Cardiac septum (tissue), 1 donor: ENCODE data around the gene DDX6. TPM values are rescaled to one million over a fixed set of nuclear protein-coding genes. Genes with fewer than 3 reads are reported as not detected.
"Not testable (repeated sequence)": the region's sequence is repeated elsewhere in the genome, so short reads cannot be mapped to it uniquely, and the experiment has no call there.

Experiments
- DNase-seq: peaks from one replicate; pipeline ENCODE4 v3.0.0-alpha.2; 2020; ENCODE audit warnings: low spot score
- intact Hi-C: fragments of 100-400 bp; cut with DNase I; formaldehyde crosslinking; loops from one replicate; pipeline ENCODE4 v1.14.0; 2022
- total RNA-seq: library from RNA; stranded (reverse); fragmentation: NEBNext Ultra II Directional; extraction: Animal tissue kit (Norgen Biotek cat#: 25700); gene quantifications from one replicate; pipeline ENCODE4 v1.2.1, GENCODE V29; 2021
- donor health status: DM: no; HTN: no; CAD: no.

The DDX6 gene
- total RNA-seq, 1 donor from 2014 or later, result 118 TPM

GRCh38 chr11:118749429-118749828 lies 41.5 kb downstream of the DDX6 start:
- intact Hi-C loops, result no loop called here
- no peak for DNase-seq

- no peak for DNase-seq
- intact Hi-C loops, result no loop called here
These were observed 42.9 kb downstream of the DDX6 start for GRCh38 chr11:118748056-118748455.

GRCh38 chr11:118746988-118747585 lies 43.9 kb downstream of the DDX6 start:
- intact Hi-C loops, result no loop called here

GRCh38 chr11:118744046-118744445 lies 46.9 kb downstream of the DDX6 start:
- DNase-seq, result no peak
- intact Hi-C loops, result no loop called here

More at GRCh38 chr11:118746988-118747585, 43.9 kb downstream of the DDX6 start:
- no peak for DNase-seq

- DNase-seq, result no peak
- intact Hi-C loops, result no loop called here
These were observed 48.7 kb downstream of the DDX6 start for GRCh38 chr11:118742304-118742703.

GRCh38 chr11:118740892-118741291 lies 50.1 kb downstream of the DDX6 start:
- DNase-seq, result no peak
- intact Hi-C loops, result no loop called here

GRCh38 chr11:118735203-118735602 lies 55.8 kb downstream of the DDX6 start:
- intact Hi-C loops, result no loop called here
- no peak for DNase-seq

- DNase-seq, result no peak
- intact Hi-C loops, result no loop called here
These were observed 56.9 kb downstream of the DDX6 start for GRCh38 chr11:118734031-118734430.

- DNase-seq, intact Hi-C loops: not testable (repeated sequence)
These were observed 61.2 kb downstream of the DDX6 start for GRCh38 chr11:118729753-118730152.

GRCh38 chr11:118728112-118728511 lies 62.9 kb downstream of the DDX6 start:
- intact Hi-C loops, DNase-seq: not testable (repeated sequence)

- DNase-seq, intact Hi-C loops: not testable (repeated sequence)
These were observed 63.3 kb downstream of the DDX6 start for GRCh38 chr11:118727721-118728066.

GRCh38 chr11:118727001-118727720 lies 63.8 kb downstream of the DDX6 start:
- DNase-seq, intact Hi-C loops: not testable (repeated sequence)

- DNase-seq, intact Hi-C loops: not testable (repeated sequence)
These were observed 69.4 kb downstream of the DDX6 start for GRCh38 chr11:118721478-118722015.

- intact Hi-C loops, DNase-seq: not testable (repeated sequence)
These were observed 70.2 kb downstream of the DDX6 start for GRCh38 chr11:118720740-118721139.

GRCh38 chr11:118720078-118720477 lies 70.9 kb downstream of the DDX6 start:
- intact Hi-C loops, result not testable (repeated sequence)

GRCh38 chr11:118718562-118718961 lies 72.4 kb downstream of the DDX6 start:
- intact Hi-C loops, DNase-seq: not testable (repeated sequence)

More at GRCh38 chr11:118720078-118720477, 70.9 kb downstream of the DDX6 start:
- DNase-seq, result not testable (repeated sequence)

GRCh38 chr11:118717733-118718132 lies 73.2 kb downstream of the DDX6 start:
- DNase-seq, intact Hi-C loops: not testable (repeated sequence)

- DNase-seq, intact Hi-C loops: not testable (repeated sequence)
These were observed 73.7 kb downstream of the DDX6 start for GRCh38 chr11:118717221-118717620.

GRCh38 chr11:118715837-118716260 lies 75.1 kb downstream of the DDX6 start:
- no peak for DNase-seq
- intact Hi-C loops, result no loop called here

GRCh38 chr11:118715245-118715831 lies 75.6 kb downstream of the DDX6 start:
- intact Hi-C loops, result no loop called here
- no peak for DNase-seq
